Neuronal stem cell (in vitro differentiated cells): ENCODE results near the gene PARD3B.

ENCODE experiments used
- DNase-seq: peaks from one replicate; pipeline ENCODE4 v3.0.0-alpha.2; 2013; ENCODE audit warnings: low spot score
- H2AFZ ChIP-seq: one replicate; pipeline ENCODE4 v1.6.1; 2013; ENCODE audit warnings: mild to moderate bottlenecking, low read length, inconsistent platforms
- H2AK5ac ChIP-seq: 2 replicates; pipeline ENCODE4 v1.6.1; 2013; ENCODE audit warnings: low read depth, mild to moderate bottlenecking, inconsistent platforms, low read length, moderate library complexity, mixed read lengths
- H2BK120ac ChIP-seq: 2 replicates; pipeline ENCODE4 v1.6.1; 2013; ENCODE audit warnings: low read depth, mild to moderate bottlenecking, inconsistent platforms, low read length, moderate library complexity, mixed read lengths
- H2BK12ac ChIP-seq: one replicate; pipeline ENCODE4 v1.6.1; 2013; ENCODE audit warnings: low read length, inconsistent platforms
- H2BK15ac ChIP-seq: 2 replicates; pipeline ENCODE4 v1.6.1; 2013; ENCODE audit warnings: mild to moderate bottlenecking, low read length, inconsistent platforms, mixed read lengths
- H2BK5ac ChIP-seq: one replicate; pipeline ENCODE4 v1.6.1; 2013; ENCODE audit warnings: inconsistent platforms, mild to moderate bottlenecking, low read length, moderate library complexity
- H3K14ac ChIP-seq: one replicate; pipeline ENCODE4 v1.6.1; 2013; ENCODE audit warnings: low read length, inconsistent platforms
- H3K18ac ChIP-seq: 2 replicates; pipeline ENCODE4 v1.6.1; 2013; ENCODE audit warnings: low read length, inconsistent platforms
- H3K23ac ChIP-seq: 2 replicates; pipeline ENCODE4 v1.6.1; 2013; ENCODE audit warnings: low read depth, mild to moderate bottlenecking, mixed read lengths, low read length, inconsistent platforms; ENCODE audit not compliant: poor library complexity
- H3K27ac ChIP-seq: replicated peaks from 3 replicates; pipeline ENCODE4 v1.5.1; 2013; ENCODE audit warnings: low read length, inconsistent platforms
- H3K27me3 ChIP-seq, 3 experiments: 2 replicates each; pipeline ENCODE4 v1.6.1; 2013; ENCODE audit warnings: low read length in 3 of 3, mild to moderate bottlenecking in 2 of 3, inconsistent platforms in 1 of 3, low read depth in 1 of 3, mixed read lengths in 1 of 3, moderate library complexity in 1 of 3; ENCODE audit not compliant: control insufficient read depth in 3 of 3, insufficient read depth in 3 of 3
- H3K36me3 ChIP-seq, 2 donors: replicated peaks in 1 of 2; 2 replicates each; pipeline ENCODE4 v1.6.1; 2013; ENCODE audit warnings: low read length in 2 of 2; ENCODE audit not compliant: control insufficient read depth in 2 of 2, insufficient read depth in 2 of 2
- H3K4ac ChIP-seq: 2 replicates; pipeline ENCODE4 v1.6.1; 2013; ENCODE audit warnings: inconsistent platforms, mild to moderate bottlenecking, low read length, moderate library complexity
- H3K4me1 ChIP-seq, 2 donors: 1 replicate in 1 of 2; 2 replicates in 1 of 2; pipeline ENCODE4 v1.6.1; 2013; ENCODE audit warnings: low read length in 2 of 2, low read depth in 1 of 2; ENCODE audit not compliant: control insufficient read depth in 2 of 2, insufficient read depth in 1 of 2
- H3K4me2 ChIP-seq: one replicate; pipeline ENCODE4 v1.6.1; 2013; ENCODE audit warnings: mild to moderate bottlenecking, low read length, inconsistent platforms; ENCODE audit not compliant: insufficient read depth, poor library complexity, severe bottlenecking
- H3K4me3 ChIP-seq, 2 donors: 2 replicates each; pipeline ENCODE4 v1.5.1; 2013; ENCODE audit warnings: low read length in 2 of 2, mild to moderate bottlenecking in 2 of 2, inconsistent platforms in 1 of 2, moderate library complexity in 1 of 2
- H3K79me1 ChIP-seq: one replicate; pipeline ENCODE4 v1.6.1; 2013; ENCODE audit warnings: low read depth, mild to moderate bottlenecking, inconsistent platforms, low read length, moderate library complexity
- H3K9ac ChIP-seq: one replicate; pipeline ENCODE4 v1.6.1; 2013; ENCODE audit warnings: mild to moderate bottlenecking, low read depth, low read length, inconsistent platforms; ENCODE audit not compliant: poor library complexity
- H3K9me3 ChIP-seq, 2 donors: replicated peaks in 1 of 2; 2 replicates each; pipeline versions ENCODE3 to v1.6.1; 2013; ENCODE audit warnings: low read length in 2 of 2, mild to moderate bottlenecking in 2 of 2, inconsistent platforms in 1 of 2, low read depth in 1 of 2, mixed read lengths in 1 of 2, moderate library complexity in 1 of 2; ENCODE audit not compliant: control insufficient read depth in 2 of 2, insufficient read depth in 1 of 2
- H4K8ac ChIP-seq: one replicate; pipeline ENCODE4 v1.6.1; 2013; ENCODE audit warnings: low read depth, mild to moderate bottlenecking, inconsistent platforms, low read length, moderate library complexity
- H4K91ac ChIP-seq: one replicate; pipeline ENCODE4 v1.6.1; 2013; ENCODE audit warnings: low read length, low read depth, mild to moderate bottlenecking, inconsistent platforms; ENCODE audit not compliant: poor library complexity
- WGBS, 2 donors: extraction: QIAGEN DNeasy Blood & Tissue Kit; methylation state at CpG; one replicate each; pipeline ENCODE4 v1.1.7; 2013; ENCODE audit warnings: missing lambda C conversion rate in 2 of 2, mixed read lengths in 1 of 2; ENCODE audit not compliant: insufficient read length in 2 of 2, insufficient replicate concordance in 1 of 2; ENCODE audit errors: extremely low coverage in 2 of 2; 5-methylcytosine and 5-hydroxymethylcytosine counted together

Gene PARD3B

DNA sequence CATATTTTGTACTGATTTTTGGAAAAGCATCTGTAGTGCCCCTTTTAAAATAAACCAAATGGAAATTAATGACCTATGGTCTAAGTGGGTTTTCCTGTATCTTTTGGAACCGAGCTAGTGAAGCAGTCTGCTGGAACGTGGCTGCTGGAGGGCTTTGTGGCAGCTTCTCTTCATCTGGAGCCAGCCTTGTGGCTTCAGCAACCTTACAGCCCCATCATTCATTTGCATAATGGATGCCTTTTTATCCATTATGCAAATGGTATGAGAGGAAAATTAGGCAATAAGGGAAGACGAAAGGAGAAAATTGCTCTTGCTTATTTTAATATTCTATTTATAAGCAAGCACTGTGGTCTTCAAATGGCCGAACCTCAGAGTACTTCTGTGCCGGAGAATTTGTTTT, 421.0 kb downstream of the PARD3B start:
- Histone ChIP-seq H3K4ac (no peak overlapping the region), H3K27me3 (no peaks in the 10 kb centered on the region), H3K4me2 (no peak overlapping the region), H2AFZ (no peak overlapping the region), H3K36me3 (no peaks in the 10 kb centered on the region), H3K14ac (no peak overlapping the region), H2BK5ac (no peak overlapping the region), H3K4me3 (no peak overlapping the region), H2BK12ac (no peak overlapping the region), H2BK15ac (no peak overlapping the region), H3K79me1 (no peaks in the 10 kb centered on the region), H3K27ac (no peak overlapping the region), H3K4me1 (peaks cover 5 to 8% of the 10 kb centered on the region in 2 donors), H4K8ac (no peak overlapping the region), H4K91ac (no peak overlapping the region), H2AK5ac (no peak overlapping the region), H2BK120ac (no peak overlapping the region), H3K9me3 (no peaks in the 10 kb centered on the region), H3K9ac (no peak overlapping the region), H3K23ac (no peak overlapping the region), H3K18ac (no peak overlapping the region)
- DNase-seq = no peak
- WGBS, 2 donors = no CpG with 5 or more reads among the region's 5 CpGs

DNA sequence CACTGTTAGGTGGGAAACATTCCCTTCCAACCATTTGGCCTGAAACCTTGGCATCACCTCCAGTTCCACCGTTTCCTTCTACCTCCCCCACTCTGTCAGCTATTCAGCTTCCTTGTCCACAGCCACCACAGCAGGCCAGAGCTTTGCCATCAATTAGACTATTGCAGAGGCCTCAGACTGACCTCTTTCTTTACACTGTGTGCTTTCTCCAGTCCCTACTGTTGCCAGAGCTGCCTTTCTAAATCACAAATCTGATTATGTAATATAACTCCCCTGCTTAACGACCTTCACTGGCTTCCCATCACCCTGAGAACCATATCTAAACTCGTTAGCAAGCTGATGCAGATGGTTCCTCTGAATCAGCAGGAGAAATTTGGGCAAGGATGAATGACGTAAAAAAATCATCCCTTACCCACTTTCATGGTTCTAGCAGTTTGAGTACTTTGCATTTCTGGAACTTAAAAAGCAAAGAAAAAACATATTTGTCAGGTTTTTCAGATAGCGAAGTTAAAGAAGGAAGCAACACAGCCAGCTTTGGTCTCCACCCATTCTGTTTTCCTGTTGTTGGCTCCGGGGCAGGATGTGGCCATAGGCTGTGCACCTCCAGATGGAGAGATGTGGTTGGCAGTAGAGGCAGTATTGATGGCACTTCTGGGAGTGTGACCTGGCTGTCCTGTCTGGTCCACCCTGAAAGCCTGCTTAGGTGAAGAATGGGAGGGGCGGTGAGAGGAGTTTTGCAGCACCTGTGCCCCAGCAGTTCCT, 422.1 kb downstream of the PARD3B start:
- no CpG with 5 or more reads among the region's 7 CpGs for WGBS, 2 donors
- no peak overlapping the region for H2AFZ ChIP-seq
- no peak overlapping the region for H3K23ac ChIP-seq
- no peak overlapping the region for H3K27ac ChIP-seq
- no peak overlapping the region for H3K4me3 ChIP-seq
- peaks cover 5% of the 10 kb centered on the region in 2 donors for H3K4me1 ChIP-seq
- H2BK5ac ChIP-seq = no peak overlapping the region
- no peak overlapping the region for H2AK5ac ChIP-seq
- H2BK120ac ChIP-seq = no peak overlapping the region
- no peaks in the 10 kb centered on the region for H3K9me3 ChIP-seq
- no peaks in the 10 kb centered on the region for H3K36me3 ChIP-seq
- H3K4me2 ChIP-seq = no peak overlapping the region
- no peak for DNase-seq
- no peak overlapping the region for H2BK12ac ChIP-seq
- no peaks in the 10 kb centered on the region for H3K27me3 ChIP-seq
- no peak overlapping the region for H3K14ac ChIP-seq
- H2BK15ac ChIP-seq = no peak overlapping the region
- H3K9ac ChIP-seq = no peak overlapping the region
- no peak overlapping the region for H3K18ac ChIP-seq
- no peaks in the 10 kb centered on the region for H3K79me1 ChIP-seq
- H4K8ac ChIP-seq = no peak overlapping the region
- peak overlapping the region; percentile 44 for H4K91ac ChIP-seq
- H3K4ac ChIP-seq = no peak overlapping the region

DNA sequence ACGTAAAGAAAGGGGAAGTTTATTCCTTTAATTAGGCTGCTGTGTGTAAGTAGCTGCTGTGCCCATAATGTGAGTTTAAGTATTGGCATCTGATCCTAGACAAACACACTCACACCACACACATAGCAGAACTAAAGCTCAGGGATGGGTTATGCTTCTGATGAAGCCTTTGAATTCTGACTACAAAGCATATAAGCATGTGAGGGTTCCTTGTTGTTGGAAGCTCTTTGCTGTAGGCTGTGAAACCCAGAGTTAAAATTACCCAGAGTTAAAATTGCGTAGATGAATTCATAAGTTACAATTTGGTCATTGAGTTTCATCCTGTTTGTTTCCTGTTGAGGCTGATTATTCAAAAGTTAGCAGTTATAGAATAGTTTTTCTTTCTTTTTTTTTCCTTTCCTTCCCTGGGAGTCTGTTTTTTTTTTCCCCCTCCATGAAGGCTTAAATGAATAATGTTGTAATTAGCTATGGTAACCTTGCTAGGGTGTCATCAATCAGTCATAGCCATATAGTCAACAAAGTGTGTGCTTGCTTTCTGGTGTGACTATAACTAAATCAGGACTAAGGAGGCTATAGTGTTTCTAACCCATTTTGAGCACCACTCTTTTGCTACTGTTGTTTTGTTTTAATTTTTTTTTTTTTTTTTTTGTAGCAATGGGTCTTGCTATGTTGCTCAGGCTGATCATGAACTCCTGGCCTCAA, 426.1 kb downstream of the PARD3B start:
- no peak for DNase-seq
- H3K4me2 ChIP-seq = no peak overlapping the region
- H3K23ac ChIP-seq = no peak overlapping the region
- no peak overlapping the region for H4K91ac ChIP-seq
- H2AK5ac ChIP-seq = no peak overlapping the region
- H3K4me1 ChIP-seq = peaks cover 7 to 11% of the 10 kb centered on the region in 2 donors
- no peak overlapping the region for H3K4ac ChIP-seq
- no peak overlapping the region for H3K14ac ChIP-seq
- H3K4me3 ChIP-seq = no peak overlapping the region
- WGBS, 2 donors = no CpG with 5 or more reads among the region's 2 CpGs
- H3K9me3 ChIP-seq = no peaks in the 10 kb centered on the region
- no peak overlapping the region for H2BK12ac ChIP-seq
- H3K36me3 ChIP-seq = no peaks in the 10 kb centered on the region
- no peak overlapping the region for H2BK120ac ChIP-seq
- no peak overlapping the region for H3K27ac ChIP-seq
- no peaks in the 10 kb centered on the region for H3K79me1 ChIP-seq
- no peak overlapping the region for H2AFZ ChIP-seq
- no peak overlapping the region for H2BK5ac ChIP-seq
- H2BK15ac ChIP-seq = no peak overlapping the region
- H3K27me3 ChIP-seq = no peaks in the 10 kb centered on the region
- H3K9ac ChIP-seq = no peak overlapping the region
- H4K8ac ChIP-seq = no peak overlapping the region
- H3K18ac ChIP-seq = no peak overlapping the region

DNA sequence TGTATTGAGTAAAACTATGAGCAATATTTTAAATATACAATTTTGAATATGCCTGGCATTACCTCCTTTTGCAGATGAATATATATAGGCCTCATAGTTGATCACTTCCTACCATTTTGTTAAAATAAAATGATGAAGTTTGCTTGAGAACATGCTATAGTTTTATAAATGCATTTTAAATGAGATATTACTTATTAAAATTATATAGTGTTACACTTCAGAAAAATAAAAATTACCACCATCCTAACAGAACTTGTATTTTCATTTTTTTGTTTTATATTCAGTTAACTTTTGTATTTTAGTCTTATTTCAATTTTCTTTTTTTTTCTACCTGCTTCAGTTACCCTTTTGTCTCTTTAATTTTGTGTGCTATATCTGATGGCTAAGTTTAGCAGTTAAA, 426.9 kb downstream of the PARD3B start:
- Histone ChIP-seq H2BK120ac (no peak overlapping the region), H4K91ac (no peak overlapping the region), H3K79me1 (no peaks in the 10 kb centered on the region), H3K9me3 (no peaks in the 10 kb centered on the region), H2AFZ (no peak overlapping the region), H3K18ac (no peak overlapping the region), H3K4me3 (no peak overlapping the region), H3K14ac (no peak overlapping the region), H3K23ac (no peak overlapping the region), H2BK15ac (no peak overlapping the region), H3K27me3 (no peaks in the 10 kb centered on the region), H3K4me1 (peaks cover 5 to 11% of the 10 kb centered on the region in 2 donors), H3K4ac (no peak overlapping the region), H3K36me3 (no peaks in the 10 kb centered on the region), H3K9ac (no peak overlapping the region), H2BK12ac (no peak overlapping the region), H3K4me2 (no peak overlapping the region), H4K8ac (no peak overlapping the region), H3K27ac (no peak overlapping the region), H2BK5ac (no peak overlapping the region), H2AK5ac (no peak overlapping the region)
- no peak for DNase-seq
